GM21717 (cell line): Measurements from ENCODE around the gene ELL3.
"Not testable (repeated sequence)": the region's sequence is repeated elsewhere in the genome, so short reads cannot be mapped to it uniquely, and the experiment has no call there.

Experiments used
- ATAC-seq: cut with Tn5 transposase; IDR thresholded peaks from one replicate; pipeline ENCODE4 v1.9.1; 2021; ENCODE audit warnings: mild to moderate bottlenecking, moderate library complexity; ENCODE audit not compliant: unreplicated experiment

Gene ELL3

GRCh38 chr15:43726306-43726705 lies 50.5 kb downstream of the ELL3 start:
- ATAC-seq = not testable (repeated sequence)

GRCh38 chr15:43723151-43723550 lies 53.6 kb downstream of the ELL3 start:
- ATAC-seq = no peak
